ENCODE data around the gene PPP3CB.
"Not testable (repeated sequence)": the region's sequence is repeated elsewhere in the genome, so short reads cannot be mapped to it uniquely, and the experiment has no call there.

Gene PPP3CB

DNA sequence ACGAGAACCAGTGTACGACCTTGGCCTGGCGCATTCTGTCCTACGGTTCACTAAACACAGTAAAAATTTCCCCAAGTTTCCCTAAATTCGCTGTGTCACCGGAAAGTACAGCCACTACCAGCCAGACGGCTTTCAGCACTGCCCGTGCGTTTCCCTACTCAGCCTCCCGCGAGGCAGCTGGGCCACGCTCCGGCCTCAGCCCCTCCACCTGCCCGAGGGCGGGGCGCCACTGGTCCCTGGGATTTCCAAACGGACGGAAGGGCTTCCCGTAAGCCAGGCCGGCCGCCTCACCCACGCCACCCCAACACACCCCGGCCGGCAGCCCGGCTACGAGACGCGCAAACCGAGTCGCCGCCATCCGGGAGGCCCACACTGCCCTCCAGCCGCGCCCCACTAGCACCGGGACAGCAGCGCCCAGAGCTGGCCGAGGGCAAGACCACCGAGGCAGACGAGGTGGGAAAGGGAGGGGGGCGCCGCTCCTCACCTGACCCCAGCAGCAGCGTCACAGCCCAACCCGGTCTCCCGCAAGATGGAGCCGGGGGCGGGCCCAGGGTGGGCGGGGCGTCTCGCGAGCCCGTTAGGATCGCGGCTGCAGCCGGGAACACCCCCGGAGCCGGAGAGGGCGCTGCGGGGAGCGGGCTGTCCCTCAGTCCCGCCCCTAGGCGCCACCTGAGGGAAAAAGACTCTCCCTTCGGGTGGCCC lies 82.1 kb downstream of the PPP3CB start, which contains the start of gene ANXA7:
ANXA7 (minus strand) TSS at position 531 of the 702 bp plus-strand sequence. CDS start 13,202 bp downstream, outside the sequence.
- DNase-seq, result peak; percentile 58 to 78

DNA sequence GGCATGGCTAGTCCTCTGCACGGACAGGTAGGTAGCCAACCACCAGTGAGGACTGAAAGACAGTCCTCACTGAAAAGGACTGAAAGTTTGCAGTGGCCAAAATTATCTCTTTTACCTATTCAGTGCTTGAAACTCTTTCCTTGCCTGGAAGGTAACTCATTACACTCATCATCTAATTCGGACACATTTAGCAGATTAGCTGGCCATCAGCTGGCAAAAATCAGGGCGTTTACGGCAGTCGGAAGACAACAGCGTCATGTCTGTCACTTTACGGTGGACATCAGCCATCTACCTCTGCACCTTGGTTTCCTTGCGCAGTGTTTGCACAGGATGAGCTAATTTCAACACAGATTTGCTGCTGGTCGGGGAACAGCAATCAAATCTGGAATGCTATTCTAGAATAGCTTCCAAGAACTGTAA lies 82.7 kb downstream of the PPP3CB start:
- peak in 1 of 2 experiments; percentile 15 for DNase-seq

DNA sequence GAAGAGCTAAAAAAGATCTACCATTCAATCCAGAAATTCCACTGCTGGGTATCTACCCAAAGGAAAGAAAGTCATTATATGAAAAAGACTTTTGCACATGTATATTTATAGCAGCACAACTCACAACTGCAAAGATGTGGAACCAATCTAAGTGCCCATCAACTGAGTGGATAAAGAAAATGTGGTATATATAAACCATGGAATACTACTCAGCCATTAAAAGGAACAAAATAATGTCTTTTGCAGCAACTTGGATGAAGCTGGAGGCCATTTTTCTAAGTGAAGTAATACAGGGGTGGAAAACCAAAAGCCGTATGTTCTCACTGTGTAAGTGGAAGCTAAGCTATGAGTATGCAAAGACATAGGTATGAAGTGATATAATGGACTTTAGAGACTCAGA lies 84.9 kb downstream of the PPP3CB start:
- no peak for DNase-seq

DNA sequence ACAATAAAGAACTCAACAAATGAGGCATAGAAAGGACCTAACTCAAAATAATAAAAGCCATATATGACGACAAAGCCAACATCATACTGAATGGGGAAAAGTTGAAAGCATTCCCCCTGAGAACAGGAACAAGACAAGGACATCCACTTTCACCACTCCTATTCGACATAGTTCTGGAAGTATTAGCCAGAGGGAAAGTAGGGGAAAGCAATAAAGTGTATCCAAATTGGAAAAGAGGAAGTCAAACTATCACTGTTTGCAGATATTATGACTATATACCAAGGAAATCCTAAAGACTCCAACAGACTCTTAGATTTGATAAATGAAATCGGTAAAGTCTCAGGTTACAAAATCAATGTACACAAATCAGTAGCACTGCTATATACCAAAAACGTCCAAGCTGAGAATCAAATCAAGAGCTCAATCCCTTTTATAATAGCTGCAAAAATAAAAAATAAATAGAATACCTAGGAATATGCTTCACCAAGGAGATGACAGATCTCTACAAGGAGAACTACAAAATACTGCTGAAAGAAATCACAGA lies 86.8 kb downstream of the PPP3CB start:
- no peak for DNase-seq

DNA sequence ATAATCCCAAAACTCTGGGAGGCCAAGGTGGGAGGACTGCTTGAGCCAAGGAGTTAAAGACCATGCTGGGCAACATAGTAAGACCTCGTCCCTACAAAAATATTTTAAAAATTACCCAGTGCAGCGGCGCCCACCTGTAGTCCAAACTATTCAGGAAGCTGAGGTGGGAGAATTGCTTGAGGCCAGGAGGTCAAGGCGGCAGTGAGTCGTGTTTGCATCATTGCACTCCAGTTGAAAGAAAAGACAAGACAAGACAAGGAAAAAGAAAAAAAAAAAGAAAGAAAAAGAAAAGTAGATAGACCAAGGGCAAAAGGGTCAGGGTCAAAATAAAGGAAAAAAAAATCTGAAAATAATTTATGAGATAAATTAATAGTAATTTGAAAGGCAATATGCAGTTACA lies 87.8 kb downstream of the PPP3CB start:
- no peak for DNase-seq

DNA sequence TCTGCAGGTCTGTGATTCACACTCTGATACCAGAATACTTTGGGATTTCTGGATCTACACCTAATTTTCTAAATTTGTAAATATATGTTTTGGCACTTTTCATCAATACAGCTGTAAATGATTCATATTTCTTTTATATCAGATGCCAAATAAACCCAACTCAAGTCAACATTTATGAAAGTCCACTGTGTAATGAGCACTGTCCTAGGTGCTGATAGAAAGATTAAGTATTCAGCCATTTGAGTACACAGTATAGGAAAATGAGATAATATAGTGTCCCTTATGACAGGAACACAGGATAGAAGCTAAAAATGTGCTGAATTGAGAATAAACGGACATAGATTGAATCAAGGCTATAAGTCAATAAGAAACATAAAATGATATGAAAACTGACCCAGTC lies 88.3 kb downstream of the PPP3CB start:
- no peak for DNase-seq

DNA sequence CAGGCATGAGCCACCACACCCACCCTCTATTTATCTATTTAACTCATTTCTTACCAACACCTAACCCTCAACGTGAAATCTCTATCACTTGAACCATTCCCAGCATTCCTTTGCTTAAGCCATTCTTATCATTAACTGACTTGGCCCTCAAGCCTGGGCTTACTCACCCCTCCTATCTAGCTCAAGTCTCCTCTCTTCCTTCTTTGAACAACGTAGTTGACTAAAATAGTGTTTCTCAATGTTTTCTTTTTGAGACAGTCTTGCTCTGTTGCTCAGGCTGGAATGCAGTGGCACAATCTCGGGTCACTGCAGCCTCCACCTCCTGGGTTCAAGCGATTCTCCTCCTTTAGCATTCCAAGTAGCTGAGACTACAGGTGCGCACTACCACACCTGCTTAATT lies 89.0 kb downstream of the PPP3CB start:
- no peak for DNase-seq

DNA sequence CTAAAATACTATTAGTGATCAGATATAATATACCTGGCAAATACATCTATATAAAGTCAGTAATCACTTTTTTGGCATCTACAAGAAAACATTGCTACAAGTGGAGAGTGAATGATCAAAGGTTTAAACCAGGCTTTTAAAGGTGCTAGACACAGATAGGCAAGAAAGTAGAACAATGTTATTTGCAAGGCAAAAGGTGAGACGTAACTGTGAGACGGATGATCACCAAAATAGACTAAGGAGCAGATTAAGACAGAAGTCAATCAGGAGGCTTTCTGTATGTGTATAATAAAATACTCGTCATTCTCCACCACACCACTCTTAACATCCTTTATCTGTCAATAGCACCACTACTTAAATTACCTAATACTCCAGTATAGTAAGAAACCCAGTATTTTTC lies 90.3 kb downstream of the PPP3CB start:
- no peak for DNase-seq

DNA sequence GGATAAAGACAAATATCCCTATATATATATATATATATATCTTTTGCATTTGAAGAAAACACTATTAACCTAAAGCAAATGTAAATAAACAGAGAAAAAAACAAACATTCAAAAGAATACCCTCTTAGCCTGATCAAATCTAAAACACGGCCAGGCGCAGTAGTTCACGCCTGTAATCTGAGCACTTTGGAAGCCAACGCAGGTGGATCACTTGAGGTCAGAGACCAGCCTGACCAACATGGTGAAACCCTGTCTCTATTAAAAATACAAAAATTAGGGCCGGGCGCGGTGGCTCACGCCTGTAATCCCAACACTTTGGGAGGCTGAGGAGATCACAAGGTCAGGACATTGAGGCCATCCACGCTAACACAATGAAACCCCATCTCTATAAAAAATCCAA lies 91.1 kb downstream of the PPP3CB start:
- DNase-seq, result no peak

DNA sequence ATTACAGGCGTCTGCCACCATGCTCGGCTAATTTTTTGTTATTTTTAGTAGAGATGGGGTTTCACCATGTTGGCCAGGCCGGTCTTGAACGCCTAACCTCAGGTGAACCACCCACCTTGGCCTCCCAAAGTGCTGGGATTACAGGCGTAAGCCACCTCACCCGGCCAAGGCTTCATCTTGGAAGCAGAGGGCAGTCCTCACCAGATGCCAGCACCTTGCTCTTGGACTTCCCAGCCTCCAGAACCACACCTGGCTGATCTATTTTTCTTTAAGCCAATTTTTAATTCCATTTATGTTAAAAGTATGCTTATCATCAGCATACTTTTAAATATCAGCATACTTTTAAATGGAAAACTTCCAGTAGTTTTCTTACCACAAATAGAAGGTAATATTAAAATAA lies 94.2 kb downstream of the PPP3CB start:
- DNase-seq, result no peak

DNA sequence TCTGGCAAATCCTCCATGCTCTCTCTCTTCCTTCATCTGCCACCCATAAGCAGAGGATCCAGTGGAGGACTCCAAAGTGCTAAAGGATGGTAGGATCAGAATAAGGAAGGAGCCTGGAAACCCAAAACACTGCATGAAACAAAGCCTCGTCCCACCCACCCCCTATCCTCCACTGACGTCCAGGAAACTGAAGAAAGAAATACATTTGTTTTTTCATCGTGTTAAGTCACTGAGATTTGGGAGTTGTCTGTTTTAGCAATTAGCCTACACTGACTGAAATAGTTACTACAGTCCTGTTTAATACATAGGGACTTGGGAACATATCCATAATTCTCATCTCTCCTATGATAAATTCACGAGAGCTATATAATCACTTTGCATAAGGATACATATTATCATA lies 96.8 kb downstream of the PPP3CB start:
- DNase-seq, result no peak

DNA sequence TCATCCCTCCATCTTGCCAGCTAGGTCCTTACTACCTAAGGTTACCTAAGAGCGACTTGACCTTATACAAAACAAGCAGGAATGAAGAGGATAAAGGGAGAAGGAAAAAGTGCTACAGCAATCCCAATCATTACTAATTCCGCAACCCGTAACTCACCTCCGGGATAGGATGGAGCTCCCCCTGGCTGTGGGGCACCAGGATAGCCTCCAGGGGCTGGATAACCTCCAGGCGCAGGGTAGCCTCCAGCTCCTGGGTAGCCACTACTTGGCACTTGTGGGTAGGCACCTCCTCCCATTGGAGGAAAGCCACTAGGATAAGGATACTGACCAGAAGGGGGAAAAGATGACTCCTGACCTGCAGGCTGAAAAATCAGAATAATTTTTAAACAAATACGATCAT lies 97.8 kb downstream of the PPP3CB start:
- DNase-seq, result no peak

DNA sequence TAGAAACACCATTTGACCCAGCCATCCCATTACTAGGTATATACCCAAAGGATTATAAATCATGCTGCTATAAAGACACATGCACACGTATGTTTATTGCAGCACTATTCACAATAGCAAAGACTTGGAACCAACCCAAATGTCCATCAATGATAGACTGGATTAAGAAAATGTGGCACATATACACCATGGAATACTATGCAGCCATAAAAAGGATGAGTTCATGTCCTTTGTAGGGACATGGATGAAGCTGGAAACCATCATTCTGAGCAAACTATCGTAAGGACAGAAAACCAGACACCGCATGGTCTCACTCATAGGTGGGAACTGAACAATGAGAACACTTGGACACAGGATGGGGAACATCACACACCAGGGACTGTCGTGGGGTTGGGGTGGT lies 101.5 kb downstream of the PPP3CB start:
- not testable (repeated sequence) for DNase-seq

DNA sequence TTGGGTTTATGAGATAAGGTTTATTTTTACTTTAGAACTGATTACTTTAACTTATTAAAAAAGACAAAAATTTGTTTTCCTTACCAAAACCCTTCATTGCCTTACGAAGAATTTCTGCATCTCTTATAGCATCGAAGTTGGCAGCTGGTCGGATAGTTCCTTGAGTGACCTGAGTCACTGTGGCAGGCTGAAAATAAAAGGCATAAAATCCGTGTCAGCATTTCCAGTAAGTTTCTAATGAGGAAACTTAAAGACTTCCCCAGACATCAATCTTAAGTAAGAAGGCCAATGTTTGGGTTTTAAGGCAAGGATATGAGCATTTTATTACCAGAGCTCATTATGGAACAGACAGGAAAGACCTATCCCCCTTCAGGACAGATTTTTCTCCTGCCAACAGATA lies 107.6 kb downstream of the PPP3CB start:
- no peak for DNase-seq

DNA sequence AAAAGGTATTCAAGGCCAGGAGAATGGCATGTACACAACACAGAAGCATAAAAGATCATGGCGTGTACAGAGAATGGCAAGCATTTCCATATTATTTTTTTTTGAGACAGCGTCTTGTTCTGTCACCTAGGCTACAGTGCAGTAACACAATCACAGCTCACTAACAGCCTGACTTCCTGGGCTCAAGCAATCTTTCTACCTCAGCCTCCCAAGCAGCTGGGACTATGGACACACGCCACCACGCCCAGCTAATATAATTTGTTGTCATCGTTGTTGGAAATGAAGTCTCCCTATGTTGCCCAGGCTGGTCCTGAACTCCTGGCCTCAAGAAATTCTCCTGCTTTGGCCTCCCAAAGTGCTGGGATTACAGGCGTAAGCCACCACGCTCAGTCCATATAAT lies 109.2 kb downstream of the PPP3CB start:
- DNase-seq, result no peak
